Stimulated activated CD4-positive, alpha-beta T cell treated with anti-CD3 and anti-CD28 coated beads, Interleukin-2, amount 100 ng/mL, for 24 hours (primary cell): ENCODE data around the gene ETV6.

Experiments
- DNase-seq, 2 donors: peaks; one replicate each; pipeline ENCODE4 v3.0.0-alpha.2; 2020

Gene ETV6

GRCh38 chr12:11836282-11837151, 187.0 kb downstream of the ETV6 start:
- peak; percentile 74 to 78 for DNase-seq

- DNase-seq = no peak
These were observed 187.9 kb downstream of the ETV6 start for GRCh38 chr12:11837216-11837934.

DNA sequence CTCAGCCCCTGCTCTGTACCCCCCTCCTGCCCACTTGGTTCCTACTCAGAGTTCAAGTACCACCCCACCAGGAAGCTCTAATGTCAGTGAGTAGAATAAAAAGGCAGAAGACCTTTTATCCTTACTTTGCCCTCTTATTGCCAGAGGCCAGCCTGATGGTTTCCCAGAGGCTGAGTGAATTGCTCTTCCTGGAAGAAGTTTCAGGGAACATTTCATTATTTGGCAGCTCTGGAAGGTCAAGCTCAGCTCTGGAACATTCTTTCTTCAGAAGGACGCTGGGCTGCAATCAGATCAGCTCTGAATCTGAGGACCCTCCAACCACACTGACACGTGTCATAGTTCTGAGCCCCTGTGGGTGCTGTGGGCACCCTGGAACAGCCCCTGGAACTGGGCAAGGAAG, 188.9 kb downstream of the ETV6 start:
- DNase-seq = no peak

- DNase-seq = no peak
These were observed 189.7 kb downstream of the ETV6 start for GRCh38 chr12:11839091-11839641.

DNA sequence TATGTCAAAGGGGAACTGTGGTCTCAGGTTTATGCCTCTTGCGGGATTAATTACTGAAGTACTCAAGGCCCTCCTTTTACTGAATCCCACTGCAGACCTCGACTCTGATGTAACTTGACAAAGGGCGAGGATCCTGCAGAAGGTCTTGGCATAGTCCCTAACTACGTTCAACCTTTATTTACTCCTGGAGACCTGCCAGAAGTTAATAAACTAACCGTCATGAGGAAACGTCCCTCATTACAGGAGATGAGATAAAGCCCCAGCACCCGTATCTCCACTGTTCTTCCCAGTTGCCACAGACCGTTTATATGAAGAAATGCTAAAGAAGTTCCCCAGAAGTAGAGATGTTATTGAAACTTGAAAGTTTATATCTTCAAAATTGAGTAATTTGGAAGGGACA, 190.9 kb downstream of the ETV6 start:
- DNase-seq = no peak

GRCh38 chr12:11846488-11846887, 197.0 kb downstream of the ETV6 start:
- no peak for DNase-seq

GRCh38 chr12:11847539-11847938, 198.1 kb downstream of the ETV6 start:
- DNase-seq = no peak

DNA sequence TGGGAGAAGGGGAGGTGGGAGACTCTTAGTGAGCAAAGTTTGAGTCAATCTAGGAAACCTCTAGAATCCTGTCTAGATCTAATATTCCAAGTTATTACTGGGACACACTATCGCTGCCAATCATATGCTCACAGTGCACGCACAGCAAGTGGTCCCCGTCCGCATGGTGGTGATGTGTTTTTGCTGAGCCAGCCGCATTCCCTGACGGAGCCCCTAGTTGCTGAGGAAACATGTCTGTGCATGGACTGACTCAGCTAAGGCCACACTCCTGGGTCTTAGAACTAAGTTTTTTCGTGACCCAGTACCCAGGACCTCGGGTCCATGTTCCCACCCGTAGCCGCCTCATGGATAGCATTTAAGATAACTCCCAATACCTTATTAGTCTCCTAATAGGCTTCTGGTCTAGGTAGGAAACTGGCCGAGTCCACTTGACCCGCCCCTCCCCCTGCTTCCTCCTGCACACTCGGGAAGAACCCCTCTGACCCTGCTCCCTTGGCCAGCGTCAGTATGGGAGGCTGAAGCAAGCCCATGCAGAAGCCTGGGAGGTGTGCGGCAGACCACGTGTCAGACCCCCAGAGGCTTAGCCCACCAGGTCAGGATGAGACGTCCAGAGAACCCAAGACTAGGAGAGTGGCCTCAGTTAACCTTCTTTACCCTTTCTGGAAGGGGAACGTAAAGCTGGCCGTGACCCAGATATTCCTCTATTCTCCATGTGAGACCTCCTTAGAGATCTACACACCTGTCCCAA, 200.5 kb downstream of the ETV6 start:
- DNase-seq = no peak

DNA sequence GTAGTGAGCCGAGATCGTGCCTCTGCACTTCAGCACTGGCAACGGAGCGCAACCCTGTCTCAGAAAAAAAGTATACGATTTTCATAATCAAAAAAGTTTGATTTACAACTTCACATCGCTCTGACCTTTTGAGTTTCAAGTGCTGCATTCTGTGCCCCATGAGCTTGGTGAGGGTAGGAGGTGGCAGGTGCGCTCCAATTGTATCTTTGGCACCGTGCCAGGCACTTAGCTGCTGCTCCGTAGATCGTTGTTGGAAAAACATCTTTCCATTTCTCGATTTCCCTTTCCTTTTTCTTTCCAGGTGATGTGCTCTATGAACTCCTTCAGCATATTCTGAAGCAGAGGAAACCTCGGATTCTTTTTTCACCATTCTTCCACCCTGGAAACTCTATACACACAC, 203.7 kb downstream of the ETV6 start:
- no peak for DNase-seq

DNA sequence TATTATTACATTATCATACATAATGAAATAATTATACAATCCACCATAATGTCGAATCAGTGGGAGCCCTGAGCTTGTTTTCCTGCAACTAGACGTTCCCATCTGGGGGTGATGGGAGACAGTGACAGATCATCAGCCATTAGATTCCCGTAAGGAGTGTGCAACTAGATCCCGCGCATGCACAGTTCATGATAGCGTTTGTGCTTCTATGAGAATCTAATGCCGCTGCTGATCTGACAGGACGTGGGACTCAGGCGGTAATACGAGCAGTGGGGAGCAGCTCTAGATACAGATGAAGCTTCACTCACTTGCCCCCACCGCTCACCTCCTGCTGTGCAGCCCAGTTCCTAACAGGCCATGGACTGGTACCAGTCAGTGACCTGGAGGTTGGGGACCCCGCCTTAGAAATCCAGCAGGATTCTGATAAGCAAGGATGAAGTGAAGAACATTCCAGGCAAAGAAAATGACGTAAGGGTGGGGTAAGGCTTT, 204.6 kb downstream of the ETV6 start:
- DNase-seq = no peak

DNA sequence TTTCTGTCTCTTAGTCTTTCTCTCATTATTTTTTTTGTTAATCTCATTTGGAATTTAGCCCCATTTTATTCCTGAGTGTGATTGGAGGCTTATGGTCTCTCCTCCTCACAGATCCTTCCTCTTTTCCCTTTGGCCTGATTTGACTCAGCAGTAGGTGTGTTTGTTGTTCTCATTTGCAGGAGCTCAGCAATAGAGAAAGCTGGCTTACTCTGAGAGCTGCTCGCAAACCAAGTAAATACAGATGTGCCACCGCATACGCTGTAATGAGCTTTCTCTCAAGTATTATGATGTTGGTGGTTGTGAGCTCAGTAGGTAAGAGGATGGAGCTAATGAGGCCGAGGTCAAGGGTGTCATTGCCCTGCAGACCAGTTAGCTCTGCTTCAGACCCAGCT, 206.5 kb downstream of the ETV6 start:
- no peak for DNase-seq

DNA sequence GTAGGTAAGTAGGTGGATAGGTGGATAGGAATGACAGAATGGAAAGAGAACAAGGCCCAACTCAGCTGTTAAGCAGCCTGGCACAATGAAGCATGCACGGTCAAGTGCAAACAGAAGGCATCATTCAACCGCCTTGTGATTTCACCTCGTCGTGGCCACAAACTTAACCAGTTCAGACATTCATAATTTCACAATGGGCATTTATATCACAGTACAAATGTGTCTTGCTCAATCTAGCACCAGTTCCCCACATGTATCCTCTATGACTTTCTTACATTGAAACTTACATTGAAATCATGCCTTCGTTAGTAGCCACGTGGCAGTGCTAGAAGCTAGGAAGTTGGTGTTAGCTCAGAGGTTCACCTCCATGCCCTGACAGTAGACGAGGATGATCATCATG, 207.5 kb downstream of the ETV6 start:
- DNase-seq = no peak

DNA sequence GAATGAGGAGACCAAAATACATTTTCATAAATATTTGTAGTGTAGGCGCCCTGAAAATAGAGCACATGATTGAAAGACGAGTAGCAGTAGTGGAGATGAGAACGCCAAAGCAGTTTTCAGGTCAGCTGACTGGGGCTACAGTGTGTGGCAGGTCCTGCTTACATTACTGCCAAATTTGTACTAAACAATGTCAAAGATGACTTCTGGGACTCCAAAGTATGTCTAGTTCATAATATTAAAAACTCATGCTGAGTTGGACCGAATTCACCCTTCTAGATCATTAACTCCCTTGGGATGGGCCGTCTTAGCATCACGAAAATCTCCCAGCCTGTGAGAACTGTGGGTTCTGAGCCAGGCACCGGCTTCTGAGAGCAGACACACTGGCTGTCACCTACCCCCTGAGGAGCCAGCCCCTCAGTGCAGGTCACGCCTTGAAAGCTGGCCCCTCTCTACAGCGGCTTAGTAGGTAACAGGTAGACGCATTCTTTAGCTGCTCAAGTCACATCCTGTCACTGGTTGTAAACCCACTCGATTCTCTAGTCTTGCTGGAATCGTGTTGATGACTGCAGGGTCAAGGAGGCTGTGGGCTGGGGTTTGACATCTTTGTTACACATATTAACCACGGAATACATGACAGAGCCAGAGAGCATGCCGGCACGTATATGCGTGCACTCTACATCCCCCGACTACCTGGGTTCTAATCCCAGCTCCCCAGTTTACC, 210.4 kb downstream of the ETV6 start:
- no peak for DNase-seq

GRCh38 chr12:11861155-11861863, 211.8 kb downstream of the ETV6 start:
- DNase-seq = no peak

DNA sequence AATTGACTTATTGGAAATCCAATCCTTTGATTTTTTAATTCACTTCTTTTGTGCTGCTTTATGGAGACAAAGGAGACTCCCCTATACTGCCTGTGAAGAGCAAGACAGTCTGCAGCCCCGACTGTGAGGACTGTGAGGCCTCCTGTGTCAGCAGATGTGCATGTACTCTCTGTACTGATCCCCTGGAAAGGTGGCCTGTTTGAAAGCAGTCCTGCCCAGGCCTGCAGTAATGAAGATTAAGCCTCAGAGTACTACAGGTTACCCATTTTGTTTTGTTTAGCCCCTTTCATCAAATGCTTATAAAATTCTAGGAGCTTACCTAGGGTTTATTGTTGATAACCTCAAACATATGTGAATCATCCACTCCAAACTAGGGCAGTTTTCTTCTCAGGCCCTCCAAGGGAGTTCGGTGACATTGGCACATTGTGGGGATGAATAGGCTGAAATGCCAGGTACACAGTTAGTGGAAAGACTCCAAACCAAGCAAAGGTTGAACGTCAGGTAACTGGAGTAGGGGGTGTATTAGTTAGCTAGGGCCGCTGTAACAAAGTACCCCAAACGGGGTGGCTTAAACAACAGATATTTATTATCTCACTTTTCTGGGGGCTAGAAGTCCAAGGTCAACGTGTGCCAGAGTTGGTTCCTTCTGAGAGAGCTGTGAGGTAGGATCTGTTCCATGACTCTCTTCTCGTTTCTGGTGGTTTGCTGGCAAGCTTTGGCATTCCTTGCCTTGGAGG, 212.6 kb downstream of the ETV6 start:
- no peak for DNase-seq

DNA sequence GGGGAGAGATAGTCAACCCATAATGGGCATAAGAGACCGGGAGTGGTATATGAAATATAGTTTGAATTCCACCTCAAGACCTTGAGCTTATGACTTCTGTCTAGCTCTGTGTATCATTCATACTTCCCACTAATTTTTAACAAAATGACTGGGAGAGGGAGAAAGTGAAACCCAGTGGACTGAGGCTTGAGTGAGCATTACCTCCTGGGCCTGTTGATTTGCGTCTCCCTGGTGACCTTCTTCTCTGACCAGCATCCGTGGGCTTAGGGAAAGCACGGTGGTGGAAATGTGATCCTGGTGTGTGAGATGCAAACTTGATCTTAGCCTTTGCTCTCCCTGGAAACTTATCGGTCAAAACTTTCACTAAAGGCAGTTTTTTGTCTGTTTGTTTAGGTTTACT, 213.3 kb downstream of the ETV6 start:
- DNase-seq = no peak

DNA sequence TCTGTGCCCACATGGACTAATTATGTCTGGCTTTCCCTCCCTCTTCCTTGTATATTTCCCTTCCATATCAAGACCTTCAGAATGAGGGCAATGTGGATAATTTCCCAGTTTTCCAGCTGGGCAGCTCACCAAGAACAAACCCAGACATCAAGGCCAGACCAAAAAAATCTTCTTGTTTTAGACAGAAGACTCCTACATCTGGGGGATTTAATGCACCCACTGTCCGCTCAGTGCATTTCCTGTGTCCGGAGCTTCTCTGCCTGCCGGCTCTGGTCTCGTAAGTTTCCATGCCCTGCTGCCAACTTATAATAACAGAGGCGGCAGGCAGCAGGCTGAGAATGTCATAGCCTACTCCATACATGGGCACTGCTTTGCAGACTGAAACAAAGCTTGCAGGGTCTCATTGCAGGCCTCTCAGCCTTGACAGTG, 214.0 kb downstream of the ETV6 start:
- no peak for DNase-seq

DNA sequence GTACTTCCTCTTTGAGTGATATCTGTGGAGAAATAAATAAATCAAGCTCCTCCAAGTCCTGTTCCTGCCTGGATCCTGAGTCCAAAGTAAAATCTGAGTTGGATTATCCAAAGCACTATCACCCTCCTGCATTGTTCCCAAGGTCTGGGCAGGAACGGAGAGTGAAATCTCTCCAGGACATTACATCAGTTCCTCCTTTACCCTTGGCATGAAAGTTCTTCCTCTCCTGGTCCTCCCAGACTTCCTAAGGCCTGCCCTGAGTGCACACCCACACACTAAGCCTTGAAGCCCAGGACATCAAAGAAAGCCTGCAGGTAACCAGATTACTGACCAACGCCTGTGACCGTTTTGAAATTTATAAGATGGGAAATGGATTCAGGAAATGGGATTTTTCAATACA, 214.5 kb downstream of the ETV6 start:
- DNase-seq = no peak

GRCh38 chr12:11865824-11866223, 216.3 kb downstream of the ETV6 start:
- DNase-seq = no peak

GRCh38 chr12:11868027-11868426, 218.6 kb downstream of the ETV6 start:
- DNase-seq = no peak

DNA sequence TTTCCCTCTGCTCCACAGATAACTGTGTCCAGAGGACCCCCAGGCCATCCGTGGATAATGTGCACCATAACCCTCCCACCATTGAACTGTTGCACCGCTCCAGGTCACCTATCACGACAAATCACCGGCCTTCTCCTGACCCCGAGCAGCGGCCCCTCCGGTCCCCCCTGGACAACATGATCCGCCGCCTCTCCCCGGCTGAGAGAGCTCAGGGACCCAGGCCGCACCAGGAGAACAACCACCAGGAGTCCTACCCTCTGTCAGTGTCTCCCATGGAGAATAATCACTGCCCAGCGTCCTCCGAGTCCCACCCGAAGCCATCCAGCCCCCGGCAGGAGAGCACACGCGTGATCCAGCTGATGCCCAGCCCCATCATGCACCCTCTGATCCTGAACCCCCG, 219.9 kb downstream of the ETV6 start:
- DNase-seq = no peak
